ENCODE results near the gene MXD3.
A peak's percentile ranks its signal among the peaks of the same experiment; 100 is the strongest.
"Not testable (repeated sequence)": the region's sequence is repeated elsewhere in the genome, so short reads cannot be mapped to it uniquely, and the experiment has no call there.

The MXD3 gene, protein sequence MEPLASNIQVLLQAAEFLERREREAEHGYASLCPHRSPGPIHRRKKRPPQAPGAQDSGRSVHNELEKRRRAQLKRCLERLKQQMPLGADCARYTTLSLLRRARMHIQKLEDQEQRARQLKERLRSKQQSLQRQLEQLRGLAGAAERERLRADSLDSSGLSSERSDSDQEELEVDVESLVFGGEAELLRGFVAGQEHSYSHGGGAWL

DNA sequence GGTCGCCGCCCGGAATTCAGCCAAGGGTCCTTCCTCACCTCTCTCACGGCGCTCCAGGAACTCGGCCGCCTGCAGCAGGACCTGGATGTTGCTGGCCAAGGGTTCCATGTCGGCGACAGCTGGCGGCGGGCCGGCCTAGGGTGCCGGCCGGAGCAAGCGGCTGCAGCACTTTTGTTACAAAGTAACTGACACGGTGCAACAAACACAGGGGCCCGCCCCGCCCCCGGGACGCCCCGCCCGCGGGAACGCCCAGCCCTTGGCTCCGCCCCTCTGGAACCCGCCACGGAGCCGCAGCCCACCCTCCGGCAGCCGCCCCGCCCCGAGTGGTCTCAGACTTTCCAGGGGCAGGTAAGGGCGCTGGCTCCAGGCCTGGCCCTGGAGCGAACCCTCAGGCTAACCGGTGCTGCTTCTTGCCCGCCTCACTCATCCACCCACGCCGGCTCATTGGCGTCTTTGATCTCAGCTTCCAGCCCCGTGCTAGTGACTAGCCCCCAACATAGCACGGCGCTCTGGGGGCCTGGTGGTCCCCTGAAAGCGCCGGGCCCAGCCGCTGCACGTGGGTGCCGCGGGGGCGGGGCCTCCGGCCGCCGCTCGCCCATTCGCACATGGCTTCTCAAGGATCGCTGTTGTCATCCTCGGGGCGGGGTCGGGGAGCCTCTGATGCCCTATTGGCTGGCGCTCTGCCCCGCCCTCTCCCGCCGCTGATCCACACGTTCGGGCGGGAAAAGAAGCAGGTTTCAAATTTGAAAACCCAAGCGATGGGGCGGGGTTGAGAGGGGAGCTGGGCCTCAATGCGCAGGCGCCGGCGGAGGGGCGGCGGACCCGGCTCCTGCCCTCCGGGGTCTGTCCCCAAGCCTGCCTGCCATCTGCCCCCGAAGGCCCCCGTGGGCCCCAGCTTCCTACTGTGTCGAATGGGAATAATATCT lies at the start of gene MXD3:
Gene MXD3, minus strand, starts transcription at position 176 of the 926 bp plus-strand sequence. Its CDS starts 68 bp downstream, at position 108.
- DNase-seq (ENCODE audit: low read depth in 2 of 2), result peak; percentile 94 to 96

DNA sequence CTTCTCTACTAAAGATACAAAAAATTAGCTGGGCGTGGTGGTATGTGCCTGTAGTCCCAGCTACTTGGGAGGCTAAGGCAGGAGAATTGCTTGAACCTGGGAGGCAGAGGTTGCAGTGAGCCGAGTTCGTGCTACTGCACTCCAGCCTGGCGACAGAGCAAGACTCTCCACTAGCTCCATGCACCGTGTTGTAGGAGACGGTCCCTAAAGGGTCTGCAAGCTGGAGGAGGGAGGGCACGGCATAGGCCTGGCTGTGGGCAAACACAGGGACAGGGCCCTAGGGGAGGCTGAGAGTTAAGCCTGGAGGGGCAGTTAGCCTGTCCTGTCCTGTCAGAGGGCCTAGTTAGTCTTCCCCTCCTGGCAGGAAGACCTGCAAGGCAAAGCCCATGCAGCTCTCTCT lies 49.0 kb upstream of the MXD3 start:
- not testable (repeated sequence) for DNase-seq (ENCODE audit: low read depth in 2 of 2)

DNA sequence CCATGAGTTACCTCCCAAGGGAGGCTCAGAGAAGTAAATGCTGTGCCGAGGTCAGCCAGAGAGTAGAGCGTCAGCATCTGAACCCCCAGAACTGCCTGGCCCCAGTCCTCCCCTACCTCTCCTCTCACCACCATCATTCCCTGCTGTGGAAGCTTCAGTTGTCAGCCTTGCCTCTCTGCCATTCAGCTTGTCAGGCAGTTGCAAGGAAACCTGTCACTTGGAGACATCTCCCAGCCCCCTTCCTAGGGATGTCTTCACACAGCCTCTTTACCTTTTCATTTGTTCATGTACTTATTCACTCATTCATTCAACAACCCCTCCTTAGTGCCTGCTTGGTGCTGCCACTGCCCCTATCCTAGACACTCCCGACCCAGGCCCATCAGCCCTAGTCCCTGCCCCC lies 48.2 kb upstream of the MXD3 start:
- no peak for DNase-seq (ENCODE audit: low read depth in 2 of 2)

DNA sequence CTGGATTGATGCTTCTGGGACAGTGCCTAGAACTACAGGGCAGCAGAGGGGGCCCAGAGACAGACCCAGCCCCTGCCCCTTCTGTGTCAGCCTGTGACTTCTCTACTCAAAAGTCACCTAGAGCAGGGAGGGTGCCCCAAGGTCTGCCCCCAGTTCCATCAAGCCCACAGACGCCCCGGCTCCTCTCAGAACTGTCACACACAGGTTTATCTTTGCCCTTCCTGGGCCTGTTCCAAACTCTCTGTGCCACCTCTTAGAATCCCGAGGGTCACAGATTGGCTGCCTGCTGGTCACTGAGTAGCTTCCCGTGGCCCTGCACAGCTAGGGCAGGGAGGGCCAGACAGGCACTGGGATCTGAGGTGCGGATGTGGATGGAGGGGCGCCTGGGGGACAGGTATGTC lies 47.8 kb upstream of the MXD3 start:
- DNase-seq (ENCODE audit: low read depth in 2 of 2), result no peak

DNA sequence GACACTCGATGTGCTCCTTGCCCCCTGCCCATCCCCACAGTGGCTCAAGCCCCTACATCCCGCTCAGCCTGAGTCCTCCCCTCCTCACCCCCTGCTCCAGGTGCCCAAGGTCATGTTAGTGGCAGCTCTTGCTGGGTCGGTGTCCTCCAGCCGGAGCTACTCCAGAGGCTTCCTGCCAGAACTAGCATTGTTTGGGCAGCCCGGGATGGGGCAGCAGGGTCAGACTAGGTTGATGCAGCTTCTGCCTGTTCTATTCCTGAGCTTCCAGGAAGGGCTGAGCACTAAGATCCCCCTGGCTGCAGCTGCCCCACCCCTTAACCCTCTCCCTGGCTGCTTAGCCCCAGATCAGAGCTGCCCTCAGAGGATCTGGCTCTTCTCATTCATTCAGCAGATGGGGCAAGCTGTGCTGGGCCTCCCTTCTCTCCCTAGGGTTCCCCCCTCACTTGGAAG lies 46.7 kb upstream of the MXD3 start:
- DNase-seq (ENCODE audit: low read depth in 2 of 2), result no peak

DNA sequence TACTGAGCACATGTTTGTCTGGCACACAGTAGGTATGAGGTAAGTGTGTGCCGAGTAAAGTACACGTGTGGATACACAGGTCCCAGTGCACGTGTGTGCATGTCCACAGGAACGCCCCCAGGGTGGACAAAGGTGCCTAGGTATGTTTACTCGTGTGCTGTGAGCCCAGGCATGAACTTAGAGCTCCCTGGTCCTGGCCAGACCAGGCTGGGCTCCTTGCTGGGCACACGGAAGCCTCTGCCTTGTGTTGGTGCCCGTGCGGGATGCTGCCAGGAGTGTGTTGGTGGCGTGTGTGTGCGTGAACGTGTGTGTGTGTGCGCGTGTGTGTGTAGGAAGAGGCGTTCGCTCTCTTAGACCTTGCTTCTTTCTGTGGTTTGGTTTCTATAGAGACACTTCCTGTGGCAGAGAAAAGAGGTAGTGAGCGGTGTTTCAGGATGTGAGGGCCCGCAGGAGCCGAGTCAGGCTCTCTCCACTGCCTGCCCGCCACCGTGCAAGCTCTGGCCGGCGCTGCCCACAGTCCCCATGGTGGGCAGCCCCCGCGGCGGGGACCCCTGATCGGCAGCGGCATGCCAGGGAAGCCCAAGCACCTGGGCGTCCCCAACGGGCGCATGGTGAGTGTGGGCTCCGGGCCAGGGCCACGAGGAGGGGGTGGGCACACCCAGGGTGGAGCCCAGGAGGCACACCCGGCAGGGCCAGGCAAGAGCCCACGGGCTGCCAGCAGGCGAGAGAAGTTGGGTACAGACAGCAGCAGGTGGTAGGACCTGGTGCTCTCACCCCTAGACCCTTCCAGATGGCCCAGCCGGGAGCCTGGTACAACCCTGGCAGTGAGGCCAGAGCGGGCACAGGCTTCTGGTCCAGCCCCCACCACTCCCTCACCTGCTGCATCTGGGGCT lies 46.0 kb upstream of the MXD3 start, which contains the start of gene RGS14:
Gene RGS14, plus strand, starts transcription at position 466 of the 893 bp plus-strand sequence. Its CDS starts 101 bp downstream, at position 567.
- peak in 1 of 2 donors; percentile 37 for DNase-seq (ENCODE audit: low read depth in 2 of 2)

DNA sequence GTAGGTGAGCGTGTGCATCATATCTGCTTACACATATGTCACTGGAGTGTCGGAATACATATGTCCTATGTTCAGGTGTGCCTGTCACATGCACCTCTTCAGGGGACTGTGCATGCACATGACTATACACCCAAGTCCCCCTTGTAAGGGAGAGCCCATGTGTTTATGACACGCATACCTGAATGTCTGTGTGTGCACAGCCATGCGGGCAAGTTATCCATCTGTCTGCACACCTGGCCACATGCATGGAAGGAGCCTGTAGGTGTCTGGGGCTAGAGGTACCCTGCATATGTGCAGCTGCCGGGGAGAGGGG lies 45.4 kb upstream of the MXD3 start:
- DNase-seq (ENCODE audit: low read depth in 2 of 2), result no peak

DNA sequence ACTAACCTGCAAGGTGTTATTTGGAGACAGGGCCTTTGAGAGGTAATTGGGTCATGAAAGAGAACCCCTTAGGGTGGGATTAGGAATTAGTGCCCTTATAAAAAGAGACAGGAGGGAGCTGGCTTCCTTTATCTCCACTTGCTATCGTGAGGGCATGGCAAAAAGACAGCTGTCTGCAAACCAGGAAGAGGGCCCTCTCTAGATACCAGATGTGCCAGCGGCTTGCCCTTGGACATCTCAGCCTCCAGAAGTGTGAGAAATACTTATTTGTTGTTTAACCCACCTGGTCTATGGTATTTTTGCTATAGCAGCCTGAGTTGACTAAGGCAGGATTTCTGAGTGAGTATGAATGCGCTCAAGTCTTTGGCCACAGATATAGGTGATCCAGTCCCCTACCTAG lies 45.0 kb upstream of the MXD3 start:
- DNase-seq (ENCODE audit: low read depth in 2 of 2), result no peak

DNA sequence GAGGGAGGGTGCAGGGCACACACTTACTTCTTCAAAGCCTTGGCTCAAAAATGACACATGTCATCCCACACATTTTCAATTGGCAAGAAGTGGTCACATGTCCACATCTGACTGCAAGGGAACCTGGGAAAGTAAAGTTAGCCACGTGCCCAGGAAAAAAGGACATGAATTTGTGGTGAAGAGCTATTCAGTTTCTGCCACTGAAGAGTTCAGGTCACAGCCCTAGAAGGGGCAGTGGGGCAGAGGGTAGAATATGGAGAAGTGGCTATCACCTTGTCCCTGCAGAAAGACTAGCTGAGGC lies 44.1 kb upstream of the MXD3 start:
- no peak for DNase-seq (ENCODE audit: low read depth in 2 of 2)

DNA sequence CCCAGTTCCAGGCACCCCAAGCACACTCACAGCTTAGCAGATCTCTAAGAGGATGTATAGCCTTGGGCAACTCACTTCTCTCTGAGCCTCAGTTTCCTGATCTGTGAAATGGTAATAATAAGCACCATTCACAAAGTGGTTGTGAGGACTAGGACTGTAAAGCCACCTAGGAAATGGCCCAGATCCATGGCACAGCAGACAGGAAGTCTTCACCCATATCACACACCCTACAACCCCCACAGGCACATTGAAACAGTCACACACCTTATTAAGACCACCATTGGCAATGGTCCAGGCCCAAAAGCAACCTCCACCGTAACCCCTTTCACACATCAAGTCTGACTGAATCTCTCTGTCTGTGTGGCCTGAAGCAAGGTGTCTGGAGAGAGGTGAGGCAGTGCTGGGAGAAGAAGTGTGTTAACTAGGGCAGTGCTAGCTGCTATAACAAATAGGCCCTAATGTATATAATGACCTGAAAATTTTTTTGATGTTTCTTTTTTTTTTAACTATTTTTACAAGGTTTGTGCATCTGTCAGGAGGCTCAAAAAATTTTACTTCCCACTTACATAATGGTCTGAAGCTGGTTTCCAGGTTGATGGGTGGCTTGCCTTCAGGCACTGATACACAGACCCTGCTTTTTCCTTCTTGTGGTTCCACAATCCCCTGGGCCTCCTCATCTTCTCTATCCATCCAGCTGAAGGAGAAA lies 43.6 kb upstream of the MXD3 start:
- DNase-seq (ENCODE audit: low read depth in 2 of 2), result no peak

DNA sequence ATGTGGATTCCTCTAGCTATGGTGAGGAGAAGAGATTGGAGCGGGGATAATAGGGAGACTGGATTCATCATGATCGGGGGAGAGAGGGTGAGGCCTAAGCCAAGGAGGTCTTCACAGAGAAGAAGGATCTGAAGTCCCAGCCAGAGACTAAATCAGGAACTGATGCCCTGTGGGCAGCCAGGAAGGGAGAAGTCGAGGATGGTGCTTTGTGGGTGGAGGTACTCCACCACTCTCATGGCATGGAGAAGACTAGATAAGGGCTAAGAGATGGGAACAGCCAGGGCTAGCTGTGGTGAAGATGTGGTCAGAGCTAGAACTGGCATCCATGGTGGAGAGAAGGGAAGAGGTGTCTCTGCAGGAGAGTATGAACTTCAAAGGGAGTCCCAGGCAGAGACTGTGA lies 43.0 kb upstream of the MXD3 start:
- DNase-seq (ENCODE audit: low read depth in 2 of 2), result no peak

DNA sequence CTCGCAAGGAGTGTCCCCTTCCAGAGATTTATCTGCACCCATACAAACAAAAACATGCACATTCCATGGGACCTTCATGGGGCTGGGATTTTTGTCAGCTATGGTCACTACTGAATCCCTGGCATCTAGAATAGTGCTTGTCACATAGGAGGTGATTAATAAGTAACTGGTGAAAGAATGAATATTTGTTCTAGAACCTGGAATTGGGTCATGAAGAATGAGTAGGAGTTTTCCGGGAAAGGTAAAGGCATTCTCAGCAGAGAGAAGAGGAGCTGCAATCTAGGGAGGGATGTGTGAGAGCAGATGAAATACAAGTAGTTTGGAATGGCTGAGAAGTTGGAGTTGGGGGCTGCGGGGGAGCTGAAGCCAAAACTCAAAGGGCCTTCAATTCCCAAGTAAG lies 42.6 kb upstream of the MXD3 start:
- DNase-seq (ENCODE audit: low read depth in 2 of 2), result no peak

DNA sequence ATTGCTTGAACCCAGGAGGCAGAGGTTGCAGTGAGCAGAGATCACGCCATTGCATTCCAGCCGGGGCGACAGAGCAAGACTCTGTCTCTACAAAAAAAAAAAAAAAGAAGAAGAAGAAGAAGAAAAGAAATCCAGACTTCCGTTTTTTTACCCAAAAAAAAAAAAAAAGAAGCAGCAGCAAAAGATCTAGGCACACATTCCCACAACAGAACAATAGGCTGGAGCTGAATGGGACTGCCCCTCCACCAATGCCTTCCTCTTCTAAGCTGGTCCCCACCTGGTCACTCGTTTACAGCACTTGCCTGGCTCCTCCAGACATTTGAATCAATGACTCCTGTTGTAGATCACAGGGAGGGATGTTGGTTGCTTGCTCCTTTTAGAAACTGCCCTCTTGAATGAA lies 41.4 kb upstream of the MXD3 start:
- no peak for DNase-seq (ENCODE audit: low read depth in 2 of 2)

DNA sequence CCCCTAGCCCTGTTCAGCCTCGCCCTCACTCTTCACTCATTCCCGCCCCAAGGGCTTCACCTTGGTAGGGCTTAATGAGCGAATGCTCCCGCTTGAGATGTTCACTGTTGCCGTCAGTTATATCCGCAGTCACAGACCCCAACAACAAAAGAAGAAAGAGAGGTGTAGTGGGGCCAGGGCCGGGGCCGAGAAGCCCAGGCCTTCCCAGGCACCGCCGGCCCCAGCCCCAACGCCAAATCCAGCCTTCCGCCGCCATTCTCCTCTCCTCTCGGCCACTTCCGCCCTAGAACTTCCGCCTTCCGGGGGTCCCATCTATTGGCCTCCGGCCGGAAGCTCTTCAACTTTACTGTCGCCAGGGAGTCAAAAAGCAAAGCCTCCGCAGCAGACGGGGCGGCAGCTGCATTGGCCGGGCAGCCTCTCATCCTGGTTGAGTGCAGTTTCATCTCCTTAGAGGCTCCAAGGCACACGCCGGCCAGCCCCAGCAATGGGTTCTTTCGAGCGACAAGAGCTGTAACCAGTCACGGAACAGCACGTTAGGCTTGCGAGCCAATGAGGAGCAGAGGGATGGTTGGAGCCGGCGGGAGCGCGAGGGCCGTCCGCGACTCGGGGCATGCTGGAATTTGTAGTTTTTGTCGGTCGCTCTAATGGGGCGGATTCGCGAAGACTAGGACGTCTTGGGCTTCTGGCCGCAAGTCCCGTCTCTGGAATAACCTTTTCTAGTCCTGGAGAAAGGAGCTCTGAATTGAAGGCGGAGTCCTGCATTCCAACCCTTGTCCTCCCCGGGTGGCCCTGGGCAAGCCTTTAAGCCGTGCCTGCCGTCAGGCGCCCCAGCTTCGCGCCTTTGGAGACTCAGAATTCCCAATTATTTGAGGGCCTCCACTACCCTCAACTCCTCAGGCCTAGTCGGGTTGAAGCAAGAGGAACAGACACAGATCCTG lies 40.0 kb upstream of the MXD3 start, which contains the start of gene LMAN2:
Gene LMAN2, minus strand, starts transcription at position 277 of the 938 bp plus-strand sequence. Its CDS starts 21 bp downstream, at position 256.
- peak; percentile 80 for DNase-seq (ENCODE audit: low read depth in 2 of 2)

DNA sequence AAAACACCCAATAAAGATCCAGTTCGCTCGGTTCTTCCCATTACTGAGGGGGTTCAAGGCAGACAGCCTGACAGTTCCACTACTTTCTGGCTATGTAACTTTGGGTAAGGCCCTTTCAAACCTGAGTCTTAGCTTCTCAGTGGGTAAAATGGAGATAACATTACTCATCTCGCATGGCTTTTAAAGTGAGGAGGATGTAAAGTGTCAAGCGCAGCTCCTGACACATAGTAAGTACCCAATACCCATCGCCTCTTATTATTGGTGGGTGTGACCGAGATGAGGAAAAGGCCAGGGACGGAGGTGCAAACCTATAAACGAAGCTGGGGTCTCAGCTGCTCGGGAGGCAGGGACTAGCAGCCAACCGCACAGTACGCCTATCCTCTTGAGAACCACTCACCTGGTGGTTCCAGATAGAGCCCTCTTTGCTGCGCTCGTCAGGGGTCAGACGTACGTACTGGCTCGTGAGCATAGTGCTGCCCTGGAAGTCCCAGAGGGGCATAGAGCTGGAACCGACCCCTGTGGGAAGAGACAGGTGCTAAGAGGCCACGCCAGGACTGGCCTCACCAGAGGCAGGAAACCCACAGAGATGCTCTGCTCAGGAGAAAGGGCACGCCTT lies 39.2 kb upstream of the MXD3 start:
- no peak for DNase-seq (ENCODE audit: low read depth in 2 of 2)

DNA sequence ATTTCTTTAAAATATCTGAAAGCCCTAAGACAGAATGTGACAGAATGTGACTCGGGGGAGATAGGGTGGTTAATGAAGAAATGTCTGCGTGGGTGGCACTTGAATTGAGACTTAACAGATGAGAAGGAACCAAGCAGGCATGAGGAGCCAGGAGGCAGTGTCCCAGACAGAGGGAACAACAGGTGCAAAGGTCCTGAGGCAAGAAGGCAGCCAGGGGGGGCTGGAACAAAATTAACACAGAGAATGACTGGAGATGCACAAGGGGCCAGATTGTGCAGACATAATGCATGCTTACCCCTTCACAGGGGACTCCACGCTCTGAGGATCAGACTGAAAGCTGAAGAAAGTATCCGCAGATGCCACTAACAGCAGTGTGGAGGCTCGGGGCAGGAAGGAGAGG lies 38.1 kb upstream of the MXD3 start:
- no peak for DNase-seq (ENCODE audit: low read depth in 2 of 2)

DNA sequence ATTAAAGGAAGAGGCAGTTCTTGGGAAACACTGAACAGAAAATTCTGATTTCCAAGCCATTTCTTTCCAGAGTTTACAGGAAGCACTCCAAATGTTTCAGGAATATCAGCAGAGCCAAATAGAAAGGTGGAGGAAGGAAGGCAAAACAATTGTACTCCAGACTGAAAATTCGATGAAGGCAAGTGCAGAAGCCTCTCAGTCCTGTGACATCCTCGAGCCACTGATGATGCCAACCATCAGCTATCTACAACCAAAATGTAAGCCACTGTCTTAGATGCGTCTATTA lies 37.6 kb upstream of the MXD3 start:
- no peak for DNase-seq (ENCODE audit: low read depth in 2 of 2)

DNA sequence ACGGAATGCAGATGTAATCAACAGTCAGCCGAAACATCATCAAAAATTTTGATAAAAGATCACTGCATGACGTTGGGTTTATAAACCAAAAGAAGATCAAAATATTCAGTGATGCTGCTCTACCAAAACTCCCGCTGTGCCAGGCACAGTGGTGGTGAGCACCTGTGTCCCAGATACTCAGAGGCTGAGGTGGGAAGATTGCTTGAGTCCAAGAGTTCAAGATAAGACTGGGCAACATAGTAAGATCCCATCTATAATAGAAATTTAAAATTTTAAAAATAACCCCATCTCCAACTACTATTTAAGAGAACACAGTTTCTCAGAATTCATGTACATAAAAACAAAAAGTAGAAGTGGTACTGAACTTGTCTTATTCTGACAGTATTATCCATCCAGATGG lies 36.0 kb upstream of the MXD3 start:
- DNase-seq (ENCODE audit: low read depth in 2 of 2), result no peak

DNA sequence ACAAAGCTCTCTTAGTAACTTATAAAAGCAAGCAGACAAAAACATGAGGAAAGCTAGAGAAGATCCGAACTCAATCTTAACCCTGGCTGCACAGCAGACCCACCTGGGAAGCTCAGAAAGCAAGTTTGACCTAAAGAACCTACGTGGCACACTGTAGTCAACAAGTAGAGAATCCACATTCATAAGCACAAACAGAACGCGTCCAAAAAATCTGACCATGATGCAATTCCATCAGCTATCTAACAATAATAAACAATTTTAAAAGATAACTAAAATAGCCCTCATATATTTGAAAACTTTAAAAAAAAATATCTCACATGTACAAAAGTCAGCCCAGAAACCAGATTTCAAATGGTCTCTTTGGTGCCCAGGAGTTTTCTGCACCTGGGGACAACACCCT lies 35.1 kb upstream of the MXD3 start:
- DNase-seq (ENCODE audit: low read depth in 2 of 2), result no peak

DNA sequence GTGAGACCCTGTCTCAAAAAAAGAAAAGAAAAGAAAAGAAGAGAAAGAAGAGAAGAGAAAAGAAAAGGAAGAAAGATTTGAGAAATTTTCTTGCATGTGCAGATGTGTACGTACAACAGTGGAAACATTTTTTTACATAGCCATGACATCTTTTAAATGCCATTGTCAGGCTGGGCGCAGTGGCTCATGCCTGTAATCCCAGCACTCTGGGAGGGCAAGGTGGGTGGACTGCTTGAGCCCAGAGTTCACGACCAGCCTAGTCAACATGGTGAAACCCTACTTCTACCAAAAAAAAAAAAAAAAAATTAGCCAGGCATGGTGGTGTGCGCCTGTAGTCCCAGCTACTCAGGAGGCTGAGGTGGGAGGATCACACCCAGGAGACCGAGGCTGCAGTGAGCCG lies 33.2 kb upstream of the MXD3 start:
- no peak for DNase-seq (ENCODE audit: low read depth in 2 of 2)
